ENCODE results near the gene LRP2.

- TF ChIP-seq, protein P1, sequence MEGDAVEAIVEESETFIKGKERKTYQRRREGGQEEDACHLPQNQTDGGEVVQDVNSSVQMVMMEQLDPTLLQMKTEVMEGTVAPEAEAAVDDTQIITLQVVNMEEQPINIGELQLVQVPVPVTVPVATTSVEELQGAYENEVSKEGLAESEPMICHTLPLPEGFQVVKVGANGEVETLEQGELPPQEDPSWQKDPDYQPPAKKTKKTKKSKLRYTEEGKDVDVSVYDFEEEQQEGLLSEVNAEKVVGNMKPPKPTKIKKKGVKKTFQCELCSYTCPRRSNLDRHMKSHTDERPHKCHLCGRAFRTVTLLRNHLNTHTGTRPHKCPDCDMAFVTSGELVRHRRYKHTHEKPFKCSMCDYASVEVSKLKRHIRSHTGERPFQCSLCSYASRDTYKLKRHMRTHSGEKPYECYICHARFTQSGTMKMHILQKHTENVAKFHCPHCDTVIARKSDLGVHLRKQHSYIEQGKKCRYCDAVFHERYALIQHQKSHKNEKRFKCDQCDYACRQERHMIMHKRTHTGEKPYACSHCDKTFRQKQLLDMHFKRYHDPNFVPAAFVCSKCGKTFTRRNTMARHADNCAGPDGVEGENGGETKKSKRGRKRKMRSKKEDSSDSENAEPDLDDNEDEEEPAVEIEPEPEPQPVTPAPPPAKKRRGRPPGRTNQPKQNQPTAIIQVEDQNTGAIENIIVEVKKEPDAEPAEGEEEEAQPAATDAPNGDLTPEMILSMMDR (IDR thresholded peaks at IDR 0.05; ENCODE audit: insufficient read depth, low read depth, low read length), result no peak
- TF ChIP-seq EZH2 (IDR thresholded peaks at IDR 0.05; ENCODE audit: insufficient read depth, low read length), result no peak
Observed at GRCh38 chr2:169329688-169330554, 32.4 kb downstream of the LRP2 start.

Measured in astrocyte (in vitro differentiated cells and primary cell).